Coronary artery (tissue), 2 donors: ENCODE results near the gene CHST1.
A peak's percentile ranks its signal among the peaks of the same experiment; 100 is the strongest.

Experiments used
- DNase-seq: peaks from one replicate; pipeline ENCODE4 v3.0.0-alpha.2; 2017; ENCODE audit warnings: low spot score
- H3K27ac ChIP-seq, 2 donors: fragments of 200-600 bp; sonication (generic); one replicate each; pipeline ENCODE4 v1.5.1; 2016 to 2019
- H3K4me3 ChIP-seq: fragments of 200-600 bp; sonication (generic); 2 replicates; pipeline ENCODE4 v1.5.1; 2016; ENCODE audit warnings: mild to moderate bottlenecking, moderate library complexity
- TF ChIP-seq, protein P1 (sequence below): fragments of 200-600 bp; sonication (generic); IDR thresholded peaks from one replicate; pipeline ENCODE4 v1.5.1; 2019; ENCODE audit warnings: antibody characterized with exemption

The CHST1 gene

DNA sequence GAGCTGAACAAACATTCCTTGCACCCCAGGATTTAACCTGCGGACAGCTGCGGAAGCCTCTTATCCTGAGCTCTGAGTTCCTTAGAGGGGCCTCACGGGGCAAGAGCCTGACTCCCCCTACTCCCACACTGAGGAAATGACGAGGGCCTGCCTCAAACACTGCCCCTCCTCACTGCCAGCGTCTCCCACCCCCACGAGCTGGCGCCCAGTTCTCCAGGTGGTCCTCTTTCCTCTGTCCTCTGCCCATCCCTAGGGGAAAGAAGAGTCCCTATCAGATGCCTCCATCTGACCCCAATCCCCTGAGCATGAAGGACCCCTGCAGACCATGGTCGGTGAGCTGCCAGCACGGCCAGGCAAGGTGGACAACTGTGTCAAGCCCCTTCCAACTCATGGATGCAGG lies 14.3 kb downstream of the CHST1 start:
- TF ChIP-seq, protein P1, sequence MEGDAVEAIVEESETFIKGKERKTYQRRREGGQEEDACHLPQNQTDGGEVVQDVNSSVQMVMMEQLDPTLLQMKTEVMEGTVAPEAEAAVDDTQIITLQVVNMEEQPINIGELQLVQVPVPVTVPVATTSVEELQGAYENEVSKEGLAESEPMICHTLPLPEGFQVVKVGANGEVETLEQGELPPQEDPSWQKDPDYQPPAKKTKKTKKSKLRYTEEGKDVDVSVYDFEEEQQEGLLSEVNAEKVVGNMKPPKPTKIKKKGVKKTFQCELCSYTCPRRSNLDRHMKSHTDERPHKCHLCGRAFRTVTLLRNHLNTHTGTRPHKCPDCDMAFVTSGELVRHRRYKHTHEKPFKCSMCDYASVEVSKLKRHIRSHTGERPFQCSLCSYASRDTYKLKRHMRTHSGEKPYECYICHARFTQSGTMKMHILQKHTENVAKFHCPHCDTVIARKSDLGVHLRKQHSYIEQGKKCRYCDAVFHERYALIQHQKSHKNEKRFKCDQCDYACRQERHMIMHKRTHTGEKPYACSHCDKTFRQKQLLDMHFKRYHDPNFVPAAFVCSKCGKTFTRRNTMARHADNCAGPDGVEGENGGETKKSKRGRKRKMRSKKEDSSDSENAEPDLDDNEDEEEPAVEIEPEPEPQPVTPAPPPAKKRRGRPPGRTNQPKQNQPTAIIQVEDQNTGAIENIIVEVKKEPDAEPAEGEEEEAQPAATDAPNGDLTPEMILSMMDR: no peak
- DNase-seq: no peak
- H3K27ac ChIP-seq: no peak overlapping the region
- no peak overlapping the region for H3K4me3 ChIP-seq

DNA sequence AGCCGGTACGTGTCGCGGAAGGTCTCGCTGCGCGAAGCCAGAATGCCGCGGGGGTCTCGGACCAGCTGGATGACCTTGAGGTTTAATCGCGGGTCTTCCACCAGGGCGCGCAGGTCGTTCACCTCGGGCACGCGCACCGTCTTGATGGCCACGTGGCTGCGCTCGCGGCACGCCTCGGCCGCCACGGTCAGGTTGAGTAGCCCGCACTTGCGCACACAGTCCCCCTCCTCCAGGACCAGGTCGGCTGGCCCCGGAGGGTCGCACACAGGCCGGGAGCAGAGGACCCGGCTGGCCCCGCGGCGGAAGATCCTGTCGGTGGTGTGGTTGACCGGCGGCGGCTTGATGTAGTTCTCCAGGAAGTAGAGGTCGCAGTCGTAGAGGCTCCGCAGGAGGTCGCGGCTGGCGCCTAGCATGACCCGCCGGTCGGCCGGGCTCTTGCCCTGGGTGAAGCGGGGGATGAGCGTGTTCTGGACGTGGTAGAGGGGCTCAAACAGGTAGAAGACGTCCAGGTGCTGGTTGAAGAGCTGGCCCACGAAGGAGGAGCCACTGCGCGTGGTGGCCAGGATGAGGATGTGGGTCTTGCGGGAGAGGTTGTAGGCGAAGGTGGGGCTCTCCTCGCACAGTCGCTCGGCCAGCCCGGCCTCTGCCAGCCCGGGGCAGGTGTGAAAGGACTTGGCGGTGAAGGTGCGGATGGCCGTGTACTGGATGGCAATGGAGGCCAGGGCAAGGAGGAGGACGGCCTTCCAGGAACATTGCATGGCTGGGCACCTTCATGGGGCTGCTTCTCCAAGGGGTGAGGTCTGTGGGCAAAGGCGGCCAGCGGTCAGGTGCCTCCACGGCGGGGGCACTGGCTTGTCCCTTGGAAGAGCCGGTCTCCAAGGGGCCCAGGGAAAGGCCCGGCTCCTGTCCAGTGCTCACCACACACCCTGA lies 15.0 kb downstream of the CHST1 start:
- Histone ChIP-seq H3K4me3 (no peak overlapping the region), H3K27ac (no peak overlapping the region)
- TF ChIP-seq, protein P1: no peak
- DNase-seq: peak; percentile 67

DNA sequence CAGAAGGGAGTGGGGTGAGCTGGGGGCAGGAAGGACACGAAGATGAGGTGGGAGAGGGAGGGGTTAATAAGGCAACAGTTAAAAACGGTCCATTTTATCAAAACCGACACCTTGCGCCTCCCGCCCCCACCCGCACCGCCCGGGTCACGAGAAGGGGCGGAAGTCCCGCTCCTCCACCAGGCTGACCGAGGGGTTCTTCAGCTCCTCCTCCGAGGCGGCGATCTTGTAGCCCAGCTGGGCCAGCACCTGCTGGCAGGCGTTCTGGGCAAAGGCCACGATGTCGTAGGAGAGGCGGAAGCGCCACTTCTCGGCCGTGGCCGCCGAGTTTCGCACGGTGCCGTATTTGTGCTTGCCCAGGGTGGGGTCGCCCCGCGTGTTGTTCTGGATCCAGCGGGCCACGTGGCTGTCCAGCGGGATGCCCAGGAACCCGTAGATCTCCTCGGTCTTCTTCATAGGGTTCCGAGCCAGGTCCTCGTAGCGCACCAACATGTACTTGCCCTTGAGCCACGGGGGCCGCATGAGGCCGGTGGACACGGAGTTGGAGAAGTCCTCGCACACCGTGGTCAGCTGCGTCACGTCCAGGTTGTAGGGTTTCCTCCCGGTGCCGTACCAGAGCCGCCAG lies 15.8 kb downstream of the CHST1 start:
- no peak overlapping the region for H3K4me3 ChIP-seq
- H3K27ac ChIP-seq: no peak overlapping the region
- TF ChIP-seq, protein P1: no peak
- no peak for DNase-seq

DNA sequence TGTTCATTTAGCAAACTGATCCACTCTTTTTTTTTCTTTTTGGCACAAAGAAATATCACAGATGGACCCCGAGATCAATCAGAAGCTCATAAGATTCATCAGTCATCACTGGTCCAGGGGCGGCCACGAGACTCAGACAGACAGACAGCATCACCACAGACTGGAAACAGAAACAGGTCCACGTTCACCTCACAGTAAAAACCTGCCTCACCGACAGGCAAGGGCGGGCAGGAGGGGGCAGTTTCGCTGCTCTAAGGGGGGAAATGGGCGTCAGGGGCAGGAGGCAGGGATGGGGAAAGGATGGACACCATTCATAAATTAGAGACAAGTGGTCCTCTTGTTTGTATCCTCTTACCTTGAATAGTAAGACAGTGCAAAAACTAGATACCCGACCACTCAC lies 16.5 kb downstream of the CHST1 start:
- no peak overlapping the region for H3K4me3 ChIP-seq
- no peak for DNase-seq
- no peak overlapping the region for H3K27ac ChIP-seq
- TF ChIP-seq, protein P1: no peak

DNA sequence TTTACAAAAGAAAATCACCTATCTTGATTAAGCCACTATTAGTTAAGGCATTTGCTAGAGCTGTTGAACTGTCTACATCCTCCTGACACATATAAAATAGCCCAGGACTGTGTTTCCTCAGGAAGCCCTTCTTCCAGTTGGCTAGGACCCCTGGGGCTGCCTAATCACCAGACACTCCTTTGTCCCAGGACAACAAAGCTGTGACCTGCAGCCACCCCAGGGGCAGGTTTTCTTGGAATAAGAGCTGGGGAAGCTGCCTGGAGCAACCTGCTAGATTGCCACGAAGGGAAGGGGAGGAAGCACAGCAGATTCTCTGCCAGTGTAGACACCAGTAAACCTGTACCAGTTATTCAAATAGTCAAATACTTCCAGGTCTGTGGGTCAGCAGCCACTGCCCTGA lies 17.6 kb downstream of the CHST1 start:
- no peak overlapping the region for H3K4me3 ChIP-seq
- TF ChIP-seq, protein P1: no peak
- no peak overlapping the region for H3K27ac ChIP-seq
- DNase-seq: no peak

DNA sequence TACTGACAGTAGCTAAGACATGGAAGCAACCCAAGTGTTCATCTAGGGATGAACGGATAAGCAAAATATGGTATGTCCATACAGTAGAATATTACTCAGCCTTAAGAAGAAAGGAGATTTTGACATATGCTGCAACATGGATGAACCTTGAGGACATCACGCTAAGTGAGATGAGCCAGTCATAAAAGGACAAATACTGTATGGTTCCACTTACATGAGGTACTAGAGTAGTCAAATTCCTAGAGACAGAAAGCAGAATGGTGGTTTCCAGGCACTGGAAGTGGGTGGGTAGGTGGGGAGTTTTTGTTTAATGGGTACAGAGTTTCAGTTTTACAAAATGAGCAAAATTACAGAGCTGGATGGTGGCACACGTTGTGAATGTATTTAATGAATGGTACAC lies 18.1 kb downstream of the CHST1 start:
- H3K27ac ChIP-seq: no peak overlapping the region
- TF ChIP-seq, protein P1: no peak
- DNase-seq: no peak
- H3K4me3 ChIP-seq: no peak overlapping the region
